PC-9 (cell line): ENCODE results near the gene IFI27L1.

Experiments used
- CTCF ChIP-seq: fragments of 200-600 bp; sonication (generic); conservative IDR thresholded peaks from 2 replicates; pipeline ENCODE4 v1.6.1; 2017; ENCODE audit warnings: mixed run types, antibody characterized with exemption, mild to moderate bottlenecking, moderate library complexity
- EZH2 ChIP-seq: fragments of 200-600 bp; sonication (generic); IDR thresholded peaks from 2 replicates; pipeline ENCODE4 v1.8.0; 2017; ENCODE audit warnings: antibody characterized with exemption, low read depth

GRCh38 chr14:94059998-94060397, 21.1 kb upstream of the IFI27L1 start:
- no peak for TF ChIP-seq CTCF
- no peak for TF ChIP-seq EZH2
